ENCODE results near the gene TRAF3IP1. TPM values are rescaled to one million over a fixed set of nuclear protein-coding genes. Genes with fewer than 3 reads are reported as not detected.

TRAF3IP1 gene
- total RNA-seq, 4 donors from 2014 or later = 11.6 to 17.4 (median 15.7) TPM

DNA sequence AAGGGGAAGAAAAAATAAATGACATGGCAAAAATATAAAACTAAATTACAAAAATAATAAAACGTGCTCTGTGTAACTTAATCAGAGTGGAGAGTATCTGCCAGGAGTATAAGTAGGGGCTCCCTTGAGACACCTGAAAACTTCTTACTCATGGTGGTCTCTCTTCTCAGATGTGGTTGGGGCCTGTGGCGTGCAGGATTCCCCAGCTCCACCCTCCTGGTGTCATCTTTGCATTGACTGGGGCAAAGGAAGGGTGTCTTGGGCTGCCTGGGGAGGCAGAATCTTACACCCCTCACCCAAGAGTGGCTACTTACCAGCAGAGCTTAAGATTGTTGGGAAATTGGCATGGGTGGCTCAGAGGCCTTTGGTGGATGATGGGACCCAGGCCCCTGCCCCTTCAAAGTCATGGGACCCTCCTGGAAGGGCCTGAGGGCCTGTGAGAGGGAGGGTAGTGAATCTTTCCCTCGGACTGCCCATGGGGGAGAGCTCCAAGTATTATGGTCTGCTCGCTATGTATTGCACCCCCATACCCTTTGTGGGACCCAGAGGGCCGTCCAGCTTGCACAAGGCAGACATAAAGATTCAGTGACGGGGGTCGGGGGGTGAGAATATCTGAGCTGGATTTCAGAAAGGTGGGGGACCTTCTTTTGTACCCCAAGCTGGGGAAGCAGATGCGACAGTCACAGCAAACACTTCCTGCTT lies 6.9 kb upstream of the TRAF3IP1 start:
- Histone ChIP-seq H3K36me3 (no peaks in the 10 kb centered on the region), H3K4me1 (no peaks in the 10 kb centered on the region), H3K4me3 (no peak overlapping the region), H3K9me3 (no peaks in the 10 kb centered on the region), H3K27me3 (no peaks in the 10 kb centered on the region), H3K27ac (no peak overlapping the region)
- WGBS, 2 donors = 88 to 92% methylated on average over 5 to 8 of the region's 8 CpGs
- no peak for DNase-seq (ENCODE audit: low spot score in 2 of 2)
- no peak for TF ChIP-seq EP300 (IDR thresholded peaks at IDR 0.05)
- TF ChIP-seq, protein P1, sequence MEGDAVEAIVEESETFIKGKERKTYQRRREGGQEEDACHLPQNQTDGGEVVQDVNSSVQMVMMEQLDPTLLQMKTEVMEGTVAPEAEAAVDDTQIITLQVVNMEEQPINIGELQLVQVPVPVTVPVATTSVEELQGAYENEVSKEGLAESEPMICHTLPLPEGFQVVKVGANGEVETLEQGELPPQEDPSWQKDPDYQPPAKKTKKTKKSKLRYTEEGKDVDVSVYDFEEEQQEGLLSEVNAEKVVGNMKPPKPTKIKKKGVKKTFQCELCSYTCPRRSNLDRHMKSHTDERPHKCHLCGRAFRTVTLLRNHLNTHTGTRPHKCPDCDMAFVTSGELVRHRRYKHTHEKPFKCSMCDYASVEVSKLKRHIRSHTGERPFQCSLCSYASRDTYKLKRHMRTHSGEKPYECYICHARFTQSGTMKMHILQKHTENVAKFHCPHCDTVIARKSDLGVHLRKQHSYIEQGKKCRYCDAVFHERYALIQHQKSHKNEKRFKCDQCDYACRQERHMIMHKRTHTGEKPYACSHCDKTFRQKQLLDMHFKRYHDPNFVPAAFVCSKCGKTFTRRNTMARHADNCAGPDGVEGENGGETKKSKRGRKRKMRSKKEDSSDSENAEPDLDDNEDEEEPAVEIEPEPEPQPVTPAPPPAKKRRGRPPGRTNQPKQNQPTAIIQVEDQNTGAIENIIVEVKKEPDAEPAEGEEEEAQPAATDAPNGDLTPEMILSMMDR (IDR thresholded peaks at IDR 0.05) = no peak
- TF ChIP-seq POLR2A (IDR thresholded peaks at IDR 0.05) = no peak

DNA sequence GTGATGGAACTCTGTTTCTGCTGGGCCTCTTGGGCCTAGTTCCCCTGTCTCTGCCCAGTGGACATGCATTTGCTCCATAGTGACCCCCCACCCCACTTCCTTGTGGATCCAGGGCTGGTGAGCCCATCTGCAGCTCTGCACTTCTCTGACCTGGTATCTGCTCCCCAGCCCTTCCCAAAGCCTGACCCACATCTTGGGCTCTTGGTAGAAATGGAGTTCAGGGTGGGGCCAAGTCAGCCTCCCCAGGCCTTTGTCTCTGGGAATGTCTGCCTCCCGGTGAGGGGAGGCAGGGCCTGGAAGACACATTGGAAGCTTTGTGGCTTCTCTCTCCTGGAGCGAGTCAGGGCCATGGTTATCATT lies 6.3 kb upstream of the TRAF3IP1 start:
- Histone ChIP-seq H3K27me3 (no peaks in the 10 kb centered on the region), H3K9me3 (no peaks in the 10 kb centered on the region), H3K4me1 (no peaks in the 10 kb centered on the region), H3K4me3 (no peak overlapping the region), H3K36me3 (no peaks in the 10 kb centered on the region), H3K27ac (no peak overlapping the region)
- 52 to 64% methylated on average over 2 of the region's 2 CpGs for WGBS, 2 donors
- no peak for TF ChIP-seq POLR2A (IDR thresholded peaks at IDR 0.05)
- no peak for TF ChIP-seq EP300 (IDR thresholded peaks at IDR 0.05)
- TF ChIP-seq, protein P1 (IDR thresholded peaks at IDR 0.05) = no peak
- DNase-seq (ENCODE audit: low spot score in 2 of 2) = no peak

DNA sequence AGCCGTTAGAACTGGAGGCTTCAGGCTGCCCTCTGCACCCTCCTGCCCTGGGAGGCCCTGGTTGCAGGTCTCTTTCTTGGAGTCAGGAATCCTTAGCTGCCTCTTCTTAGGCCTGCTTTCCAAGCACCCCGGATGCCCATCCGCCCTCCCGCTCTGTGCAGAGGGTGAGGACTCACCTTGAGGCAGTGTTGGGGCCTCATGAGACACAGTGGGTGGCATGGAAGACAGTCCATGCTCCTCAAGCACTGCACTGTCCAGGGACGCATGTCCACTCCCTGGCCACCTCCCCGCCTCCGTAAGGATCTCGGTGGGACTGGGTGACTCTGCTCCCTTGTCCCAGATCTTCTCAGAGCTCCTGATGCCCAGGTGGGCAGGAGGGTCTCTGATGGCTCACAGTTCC lies 5.7 kb upstream of the TRAF3IP1 start:
- no peak overlapping the region for H3K27ac ChIP-seq
- H3K4me1 ChIP-seq = peaks cover 0 to 4% (median under 1%) of the 10 kb centered on the region in 4 donors
- no peak overlapping the region for H3K4me3 ChIP-seq
- no peaks in the 10 kb centered on the region for H3K27me3 ChIP-seq
- WGBS, 2 donors = 91 to 94% methylated on average over 8 of the region's 8 CpGs
- no peaks in the 10 kb centered on the region for H3K9me3 ChIP-seq
- no peak for DNase-seq (ENCODE audit: low spot score in 2 of 2)
- no peak for TF ChIP-seq POLR2A (IDR thresholded peaks at IDR 0.05)
- TF ChIP-seq, protein P1 (IDR thresholded peaks at IDR 0.05) = no peak
- TF ChIP-seq EP300 (IDR thresholded peaks at IDR 0.05) = no peak
- no peaks in the 10 kb centered on the region for H3K36me3 ChIP-seq

DNA sequence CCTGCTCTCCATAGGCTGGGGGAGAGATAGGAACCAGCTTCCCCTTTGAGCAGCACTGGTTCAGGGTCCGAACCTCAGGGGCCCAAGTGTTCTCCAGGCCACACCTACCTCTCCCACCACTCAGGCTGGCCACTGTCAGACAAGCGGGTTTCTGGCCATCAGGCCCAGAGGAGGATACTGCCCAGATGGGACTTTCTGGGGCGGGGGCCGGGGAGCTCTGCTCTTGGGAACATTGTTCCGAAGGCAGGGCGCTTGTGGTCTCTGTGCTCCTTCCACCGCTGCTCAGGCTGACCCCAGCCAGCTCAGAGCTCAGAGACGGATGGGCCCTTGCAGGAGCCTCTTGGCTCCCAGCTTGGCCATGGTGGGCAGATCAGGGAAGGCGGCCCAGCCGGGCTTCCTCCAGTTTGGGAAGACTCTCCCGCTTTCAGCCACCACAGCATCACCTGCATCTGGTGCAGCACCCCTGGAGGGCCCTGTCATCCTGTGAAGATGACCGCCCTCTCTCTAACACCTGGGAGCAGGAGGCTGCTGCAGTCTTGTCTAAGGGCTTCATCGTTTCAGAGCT lies 5.2 kb upstream of the TRAF3IP1 start:
- Histone ChIP-seq H3K27me3 (no peaks in the 10 kb centered on the region), H3K36me3 (no peaks in the 10 kb centered on the region), H3K9me3 (no peaks in the 10 kb centered on the region), H3K27ac (no peak overlapping the region), H3K4me3 (no peak overlapping the region), H3K4me1 (peaks cover 0 to 8% (median 6%) of the 10 kb centered on the region in 4 donors)
- 94 to 97% methylated on average over 12 to 13 of the region's 13 CpGs for WGBS, 2 donors
- no peak for TF ChIP-seq EP300 (IDR thresholded peaks at IDR 0.05)
- no peak for TF ChIP-seq POLR2A (IDR thresholded peaks at IDR 0.05)
- no peak for DNase-seq (ENCODE audit: low spot score in 2 of 2)

DNA sequence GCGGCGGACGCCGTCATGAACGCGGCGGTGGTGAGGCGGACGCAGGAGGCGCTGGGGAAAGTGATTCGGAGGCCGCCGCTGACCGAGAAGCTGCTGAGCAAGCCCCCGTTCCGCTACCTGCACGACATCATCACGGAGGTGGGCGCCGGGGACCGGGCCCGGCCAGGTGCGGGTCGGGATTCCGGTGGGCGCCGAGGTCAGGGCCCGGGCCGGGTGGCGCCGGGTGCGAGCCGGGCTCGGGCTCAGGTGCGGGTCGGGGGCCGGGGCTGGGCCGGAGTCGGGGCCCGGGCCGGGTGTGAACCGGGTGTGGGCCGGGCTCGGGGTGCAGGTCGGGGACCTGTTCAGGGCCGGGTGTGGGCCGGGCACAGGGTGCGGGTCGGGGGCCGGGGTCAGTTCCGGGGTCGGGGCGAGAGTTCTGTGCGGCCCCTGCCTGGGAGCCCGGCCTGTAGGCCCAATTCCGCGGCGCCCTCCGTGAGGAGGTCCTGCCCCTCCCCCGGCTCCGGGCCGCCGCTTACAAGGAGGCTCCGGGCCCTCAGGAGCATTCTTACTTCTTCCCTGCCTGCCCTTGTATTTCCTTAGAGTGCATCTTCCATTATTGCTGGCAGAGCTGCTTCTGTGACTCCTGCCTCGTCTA lies 447 bp downstream of the TRAF3IP1 start:
- Histone ChIP-seq H3K36me3 (peaks cover 0 to 19% (median 0%) of the 10 kb centered on the region in 3 donors), H3K4me1 (peaks cover 0 to 24% (median 17%) of the 10 kb centered on the region in 4 donors), H3K27me3 (no peaks in the 10 kb centered on the region), H3K27ac (peak overlapping the region; percentile 6 to 79 (median 64)), H3K4me3 (peak overlapping the region; percentile 43 to 92 (median 64)), H3K9me3 (no peaks in the 10 kb centered on the region)
- 1 to 2% methylated on average over 36 to 52 of the region's 65 CpGs for WGBS, 2 donors
- no peak for DNase-seq (ENCODE audit: low spot score in 2 of 2)
- TF ChIP-seq, protein P1 (IDR thresholded peaks at IDR 0.05) = no peak
- TF ChIP-seq EP300 (IDR thresholded peaks at IDR 0.05) (no peak), POLR2A (IDR thresholded peaks at IDR 0.05) (no peak)
